Smooth muscle cell (in vitro differentiated cells): Measurements from ENCODE around the gene KCNG4. TPM values are rescaled to one million over a fixed set of nuclear protein-coding genes. Genes with fewer than 3 reads are reported as not detected.

ENCODE experiments used
- DNase-seq: peaks from one replicate; lab custom pipeline; 2025; ENCODE audit not compliant: unreplicated experiment; lab: John Stamatoyannopoulos, UW
- H2AFZ ChIP-seq: fragments of 200-600 bp; sonication (generic); 2 replicates; pipeline ENCODE4 v1.6.0; 2016; ENCODE audit warnings: antibody characterized with exemption, low read depth, mild to moderate bottlenecking
- H3F3A ChIP-seq: fragments of 200-600 bp; sonication (generic); 2 replicates; pipeline ENCODE4 v1.6.0; 2017; ENCODE audit warnings: antibody characterized with exemption, low read depth
- H3K27ac ChIP-seq: fragments of 200-600 bp; sonication (generic); 2 replicates; pipeline ENCODE4 v1.5.1; 2016; ENCODE audit warnings: low read depth, mild to moderate bottlenecking
- H3K27me3 ChIP-seq: fragments of 200-600 bp; sonication (generic); 2 replicates; pipeline ENCODE4 v1.6.1; 2016; ENCODE audit warnings: low read depth, mild to moderate bottlenecking
- H3K36me3 ChIP-seq: fragments of 200-600 bp; sonication (generic); 2 replicates; pipeline ENCODE4 v1.5.1; 2016; ENCODE audit warnings: low read depth
- H3K4me1 ChIP-seq: fragments of 200-600 bp; sonication (generic); 2 replicates; pipeline ENCODE4 v1.5.1; 2016; ENCODE audit warnings: low read depth
- H3K4me2 ChIP-seq: fragments of 200-600 bp; sonication (generic); 2 replicates; pipeline ENCODE4 v1.6.0; 2016; ENCODE audit warnings: mild to moderate bottlenecking
- H3K4me3 ChIP-seq: fragments of 200-600 bp; sonication (generic); 2 replicates; pipeline ENCODE4 v1.5.1; 2016; ENCODE audit warnings: mild to moderate bottlenecking
- H3K79me2 ChIP-seq: fragments of 200-600 bp; sonication (generic); 2 replicates; pipeline ENCODE4 v1.6.0; 2016; ENCODE audit warnings: low read depth, mild to moderate bottlenecking
- H3K9ac ChIP-seq: fragments of 200-600 bp; sonication (generic); 2 replicates; pipeline ENCODE4 v1.6.0; 2016; ENCODE audit warnings: low read depth
- H3K9me3 ChIP-seq: fragments of 200-600 bp; sonication (generic); replicated peaks from 2 replicates; pipeline ENCODE4 v1.5.1; 2016; ENCODE audit warnings: low read depth
- H4K20me1 ChIP-seq: fragments of 200-600 bp; sonication (generic); 2 replicates; pipeline ENCODE4 v1.6.0; 2016; ENCODE audit warnings: low read depth
- CTCF ChIP-seq: fragments of 200-600 bp; sonication (generic); IDR thresholded peaks from 2 replicates; pipeline ENCODE4 v1.5.1; 2017; ENCODE audit warnings: borderline replicate concordance, mild to moderate bottlenecking, antibody characterized with exemption; ENCODE audit not compliant: insufficient read depth, poor library complexity, severe bottlenecking
- WGBS: methylation state at CpG from one replicate; pipeline ENCODE4 v1.1.7; 2016; ENCODE audit warnings: low lambda C conversion rate; 5-methylcytosine and 5-hydroxymethylcytosine counted together
- polyA plus RNA-seq: library from polyadenylated mRNA; unstranded; fragments of >200 nt; fragmentation: Nextera tagmentation; extraction: Ambion mirVana; gene quantifications from 2 replicates; pipeline ENCODE4 v1.2.1, GENCODE V29; 2016
- total RNA-seq: library from RNA; depleted of rRNA; stranded (reverse); fragments of >200 nt; gene quantifications from 2 replicates; pipeline ENCODE4 v1.2.3, GENCODE V29; 2014

The KCNG4 gene
- total and polyA plus RNA-seq, 2 experiments from 2014 or later = not detected

DNA sequence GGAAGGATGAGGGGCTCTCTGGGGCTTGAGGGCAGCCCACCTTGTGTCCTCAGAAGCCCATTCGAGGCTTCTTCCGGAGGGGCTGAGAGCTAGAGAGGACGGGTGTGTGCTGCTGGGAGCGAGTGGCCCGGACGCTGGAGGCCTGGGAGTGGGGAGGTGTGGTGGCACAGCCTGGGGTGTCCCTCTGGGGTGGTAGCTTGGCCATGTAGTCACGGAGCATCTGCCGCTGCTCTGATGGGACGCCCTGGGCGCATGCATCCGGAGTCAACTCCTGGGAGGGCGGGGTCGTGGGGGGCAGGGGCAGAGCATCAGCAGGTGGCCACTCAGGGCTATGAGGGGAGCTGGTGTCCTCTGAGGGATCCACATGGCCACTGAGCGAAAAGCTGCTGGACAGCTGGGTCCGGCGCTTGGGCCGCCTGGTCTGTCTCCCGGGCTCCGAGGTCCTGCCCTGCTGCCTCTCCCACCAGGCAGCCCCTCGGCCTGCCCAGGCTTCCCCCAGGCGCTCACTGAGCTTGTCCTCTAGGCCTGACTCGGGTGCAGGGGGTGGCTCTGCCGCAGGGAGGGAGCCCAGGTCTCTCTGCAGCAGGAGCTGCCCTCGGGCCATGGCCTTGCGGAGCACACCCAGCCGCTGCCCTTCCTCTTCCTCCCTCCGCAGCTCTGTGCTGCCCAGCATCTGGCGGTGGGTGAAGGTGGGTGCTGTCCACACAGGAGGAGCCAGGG, 60.8 kb downstream of the KCNG4 start:
- DNase-seq = no peak
- Histone ChIP-seq H3K4me2 (no peak overlapping the region), H4K20me1 (peaks cover 5% of the 10 kb centered on the region), H3K9me3 (no peaks in the 10 kb centered on the region), H3K27ac (no peak overlapping the region), H3K27me3 (no peaks in the 10 kb centered on the region), H3K9ac (no peak overlapping the region), H2AFZ (no peak overlapping the region), H3F3A (peaks cover 9% of the 10 kb centered on the region), H3K36me3 (no peaks in the 10 kb centered on the region), H3K4me1 (peaks cover 3% of the 10 kb centered on the region), H3K4me3 (no peak overlapping the region), H3K79me2 (no peaks in the 10 kb centered on the region)
- no peak for TF ChIP-seq CTCF
- WGBS = 98% methylated on average over 16 of the region's 28 CpGs

- TF ChIP-seq CTCF = no peak
- peaks cover 3% of the 10 kb centered on the region for H3K4me1 ChIP-seq
- no peak overlapping the region for H3K4me3 ChIP-seq
- no peaks in the 10 kb centered on the region for H3K27me3 ChIP-seq
- H4K20me1 ChIP-seq = peaks cover 5% of the 10 kb centered on the region
- peak overlapping the region; percentile 95 for H3K27ac ChIP-seq
- H3K36me3 ChIP-seq = no peaks in the 10 kb centered on the region
- no peak for DNase-seq
- no peak overlapping the region for H3K4me2 ChIP-seq
- WGBS = 98% methylated on average over 15 of the region's 15 CpGs
- peaks cover 9% of the 10 kb centered on the region for H3F3A ChIP-seq
- H3K79me2 ChIP-seq = no peaks in the 10 kb centered on the region
- no peak overlapping the region for H3K9ac ChIP-seq
- H3K9me3 ChIP-seq = no peaks in the 10 kb centered on the region
- H2AFZ ChIP-seq = no peak overlapping the region
Observed at GRCh38 chr16:84178146-84178765, 61.6 kb downstream of the KCNG4 start.

DNA sequence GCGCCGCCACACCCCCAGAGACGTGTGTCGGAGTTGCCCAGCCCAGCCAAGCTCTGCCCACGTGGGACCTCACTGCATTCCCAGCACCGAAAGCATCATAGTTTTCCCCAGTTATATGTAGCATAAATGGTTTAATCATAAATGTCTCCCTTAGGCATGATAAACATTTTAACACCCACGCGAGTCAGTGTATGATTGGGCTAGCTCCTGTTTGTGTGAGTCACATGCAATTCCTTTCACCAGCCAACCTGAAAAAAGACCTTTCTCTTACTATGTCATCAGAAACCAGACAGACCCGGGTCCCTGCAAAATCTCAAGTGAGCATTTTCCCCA, 62.1 kb downstream of the KCNG4 start:
- peak overlapping the region; percentile 71 for H3K9ac ChIP-seq
- WGBS = 35% methylated on average over 9 of the region's 9 CpGs
- TF ChIP-seq CTCF = no peak

More for the DNA sequence above, 62.1 kb downstream of the KCNG4 start:
- H3K27ac ChIP-seq = peak overlapping the region; percentile 95
- no peaks in the 10 kb centered on the region for H3K79me2 ChIP-seq
- H3K27me3 ChIP-seq = no peaks in the 10 kb centered on the region
- no peaks in the 10 kb centered on the region for H3K9me3 ChIP-seq
- no peak overlapping the region for H2AFZ ChIP-seq
- no peaks in the 10 kb centered on the region for H3K36me3 ChIP-seq
- H3K4me1 ChIP-seq = peaks cover 3% of the 10 kb centered on the region
- H4K20me1 ChIP-seq = peaks cover 5% of the 10 kb centered on the region
- peak overlapping the region; percentile 69 for H3K4me2 ChIP-seq
- H3K4me3 ChIP-seq = no peak overlapping the region
- peaks cover 9% of the 10 kb centered on the region for H3F3A ChIP-seq
- DNase-seq = no peak
